ENCODE measurements around the gene LRRC23. TPM values are rescaled to one million over a fixed set of nuclear protein-coding genes. Genes with fewer than 3 reads are reported as not detected.

Gene LRRC23
- total RNA-seq, 4 donors from 2014 or later = 8.7 to 16.4 (median 13.0) TPM

- no peaks in the 10 kb centered on the region for H3K36me3 ChIP-seq
- intact Hi-C loops (cut with DNase I) = loop anchor here (5.0 kb wide), 2 partner anchors 143 to 163 kb away; partner anchors contain the start of gene C1R
- H3K27me3 ChIP-seq = no peaks in the 10 kb centered on the region
- H3K9me3 ChIP-seq = no peaks in the 10 kb centered on the region
- TF ChIP-seq POLR2A (IDR thresholded peaks at IDR 0.05) = no peak
- TF ChIP-seq CTCF (IDR thresholded peaks at IDR 0.05) = no peak
- no peak overlapping the region for H3K4me3 ChIP-seq (replicated peaks in 1 of 3)
- H3K4me1 ChIP-seq = peaks cover 11 to 28% of the 10 kb centered on the region in 2 donors
- H3K27ac ChIP-seq = no peak overlapping the region
- no peak for DNase-seq
- 88 to 92% methylated on average over 15 of the region's 15 CpGs for WGBS, 2 donors
Measured at GRCh38 chr12:6948873-6949594, 44.4 kb downstream of the LRRC23 start.

- TF ChIP-seq CTCF (IDR thresholded peaks at IDR 0.05) = no peak
- no peak for TF ChIP-seq POLR2A (IDR thresholded peaks at IDR 0.05)
- Histone ChIP-seq H3K27me3 (no peaks in the 10 kb centered on the region), H3K36me3 (no peaks in the 10 kb centered on the region), H3K27ac (no peak overlapping the region), H3K9me3 (no peaks in the 10 kb centered on the region), H3K4me1 (peaks cover 7 to 21% of the 10 kb centered on the region in 2 donors), H3K4me3 (replicated peaks in 1 of 3) (no peak overlapping the region)
- intact Hi-C loops (cut with DNase I) = no loop called here
- WGBS, 2 donors = 89 to 100% methylated on average over 1 of the region's 1 CpG
- no peak for DNase-seq
Measured at GRCh38 chr12:6950401-6950801, 45.8 kb downstream of the LRRC23 start.

- TF ChIP-seq POLR2A (IDR thresholded peaks at IDR 0.05) (no peak), CTCF (IDR thresholded peaks at IDR 0.05) (no peak)
- no peak within 1 kb of the TSS for H3K4me3 ChIP-seq (replicated peaks in 1 of 3)
- H3K36me3 ChIP-seq = no peaks in the 10 kb centered on the region
- intact Hi-C loops (cut with DNase I) = no loop called here
- WGBS, 2 donors = 78 to 85% methylated on average over 17 to 19 of the region's 25 CpGs
- peaks cover 1 to 15% of the 10 kb centered on the region in 2 donors for H3K4me1 ChIP-seq
- no peak for DNase-seq
- no peaks in the 10 kb centered on the region for H3K27me3 ChIP-seq
- H3K9me3 ChIP-seq = no peaks in the 10 kb centered on the region
- peak within 1 kb of the TSS in 1 of 3 donors; percentile 14 for H3K27ac ChIP-seq
Measured at GRCh38 chr12:6950811-6951540, 46.4 kb downstream of the LRRC23 start, which contains the start of gene PTPN6. PTPN6 (plus strand) TSS chr12:6951356; CDS start chr12:6951513, 157 bp downstream.

GRCh38 chr12:6951551-6952120, 47.0 kb downstream of the LRRC23 start:
- intact Hi-C loops (cut with DNase I) = no loop called here
- Histone ChIP-seq H3K9me3 (no peaks in the 10 kb centered on the region), H3K27ac (no peak overlapping the region), H3K27me3 (no peaks in the 10 kb centered on the region), H3K36me3 (no peaks in the 10 kb centered on the region), H3K4me3 (replicated peaks in 1 of 3) (no peak overlapping the region), H3K4me1 (peaks cover 0 to 12% of the 10 kb centered on the region in 2 donors)
- no peak for DNase-seq
- TF ChIP-seq POLR2A (IDR thresholded peaks at IDR 0.05) (no peak), CTCF (IDR thresholded peaks at IDR 0.05) (no peak)
- 88 to 93% methylated on average over 11 to 14 of the region's 20 CpGs for WGBS, 2 donors

Data from thyroid gland (tissue), 4 donors.